C4-2B (cell line): ENCODE results near the gene TNS3.

Experiments
- ZFX ChIP-seq: fragments of 450-650 bp; IDR thresholded peaks from 2 replicates; pipeline ENCODE4 v1.6.1; 2017
- TF ChIP-seq, protein P1 (sequence below): fragments of 450-650 bp; conservative IDR thresholded peaks from 2 replicates; pipeline ENCODE4 v1.5.1; 2017; ENCODE audit warnings: mild to moderate bottlenecking

DNA sequence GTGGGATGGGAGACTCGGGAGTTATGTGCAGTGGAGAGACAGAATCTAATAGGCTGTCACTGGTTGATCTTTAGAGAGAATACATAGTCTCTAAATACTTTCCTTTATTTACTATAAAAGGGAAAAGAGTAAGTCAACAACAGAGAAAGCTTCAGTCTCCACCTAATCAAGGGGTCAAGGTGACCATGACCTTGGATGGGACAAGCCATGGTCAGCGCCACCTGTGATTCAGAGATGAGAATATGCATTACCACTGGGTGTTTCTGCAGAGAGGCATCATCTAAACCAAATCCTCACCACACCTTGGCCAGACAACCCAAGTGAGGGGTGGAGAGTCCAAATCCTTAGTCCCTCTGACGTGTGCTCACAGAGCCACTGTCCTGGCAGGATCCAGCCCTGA is 39.9 kb downstream of the TNS3 start:
- TF ChIP-seq, protein P1, sequence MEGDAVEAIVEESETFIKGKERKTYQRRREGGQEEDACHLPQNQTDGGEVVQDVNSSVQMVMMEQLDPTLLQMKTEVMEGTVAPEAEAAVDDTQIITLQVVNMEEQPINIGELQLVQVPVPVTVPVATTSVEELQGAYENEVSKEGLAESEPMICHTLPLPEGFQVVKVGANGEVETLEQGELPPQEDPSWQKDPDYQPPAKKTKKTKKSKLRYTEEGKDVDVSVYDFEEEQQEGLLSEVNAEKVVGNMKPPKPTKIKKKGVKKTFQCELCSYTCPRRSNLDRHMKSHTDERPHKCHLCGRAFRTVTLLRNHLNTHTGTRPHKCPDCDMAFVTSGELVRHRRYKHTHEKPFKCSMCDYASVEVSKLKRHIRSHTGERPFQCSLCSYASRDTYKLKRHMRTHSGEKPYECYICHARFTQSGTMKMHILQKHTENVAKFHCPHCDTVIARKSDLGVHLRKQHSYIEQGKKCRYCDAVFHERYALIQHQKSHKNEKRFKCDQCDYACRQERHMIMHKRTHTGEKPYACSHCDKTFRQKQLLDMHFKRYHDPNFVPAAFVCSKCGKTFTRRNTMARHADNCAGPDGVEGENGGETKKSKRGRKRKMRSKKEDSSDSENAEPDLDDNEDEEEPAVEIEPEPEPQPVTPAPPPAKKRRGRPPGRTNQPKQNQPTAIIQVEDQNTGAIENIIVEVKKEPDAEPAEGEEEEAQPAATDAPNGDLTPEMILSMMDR: no peak
- no peak for TF ChIP-seq ZFX
